A673 (cell line): ENCODE results near the gene TAP1. TPM values are rescaled to one million over a fixed set of nuclear protein-coding genes. Genes with fewer than 3 reads are reported as not detected.

Experiments used
- BruUV-seq: library from RNA; stranded (reverse); fragments of 400-500 nt; replicated peaks from 2 replicates; lab custom pipeline; 2021; lab: Mats Ljungman, UMichigan
- CTCF ChIA-PET: fragments of 300-600 bp; sonication (Branson Sonifier 250); formaldehyde crosslinking; loops from one replicate; lab custom pipeline; 2022; ENCODE audit warnings: antibody characterized with exemption; lab: Charles Lee
- POLR2A ChIA-PET: fragments of 300-600 bp; sonication (Branson Sonifier 250); formaldehyde crosslinking; loops from one replicate; lab custom pipeline; 2022; ENCODE audit warnings: antibody characterized with exemption; ENCODE audit not compliant: low non-redundant PET; lab: Charles Lee
- DNase-seq: peaks from one replicate; pipeline ENCODE4 v3.0.0-alpha.2; 2015; ENCODE audit warnings: low spot score
- H3K27ac ChIP-seq: fragments of 200-600 bp; sonication (generic); 2 replicates; pipeline ENCODE4 v1.5.1; 2016; ENCODE audit warnings: mixed run types, low read depth, mild to moderate bottlenecking, mixed read lengths, antibody characterized with exemption, low read length; ENCODE audit not compliant: poor library complexity, severe bottlenecking
- H3K27me3 ChIP-seq: fragments of 200-600 bp; sonication (generic); replicated peaks from 2 replicates; pipeline ENCODE4 v1.6.1; 2017; ENCODE audit warnings: mixed run types, low read depth, mild to moderate bottlenecking, mixed read lengths, antibody characterized with exemption, low read length; ENCODE audit not compliant: insufficient read depth, poor library complexity
- H3K36me3 ChIP-seq: fragments of 200-600 bp; sonication (generic); 2 replicates; pipeline ENCODE4 v1.6.1; 2016; ENCODE audit warnings: mixed run types, mild to moderate bottlenecking, mixed read lengths, antibody characterized with exemption, low read length; ENCODE audit not compliant: insufficient read depth, poor library complexity, severe bottlenecking
- H3K4me1 ChIP-seq: fragments of 200-600 bp; sonication (generic); 2 replicates; pipeline ENCODE4 v1.6.1; 2017; ENCODE audit warnings: mixed run types, mild to moderate bottlenecking, mixed read lengths, antibody characterized with exemption, low read length; ENCODE audit not compliant: insufficient read depth, poor library complexity, severe bottlenecking
- H3K4me3 ChIP-seq: fragments of 200-600 bp; sonication (generic); 2 replicates; pipeline ENCODE4 v1.5.1; 2016; ENCODE audit warnings: low read depth, mixed run types, mild to moderate bottlenecking, mixed read lengths, low read length; ENCODE audit not compliant: poor library complexity, severe bottlenecking
- H3K9me3 ChIP-seq: fragments of 200-600 bp; sonication (generic); 2 replicates; pipeline ENCODE4 v1.6.1; 2016; ENCODE audit warnings: mixed run types, low read depth, mild to moderate bottlenecking, mixed read lengths, antibody characterized with exemption, low read length; ENCODE audit not compliant: poor library complexity, severe bottlenecking
- EZH2 ChIP-seq: fragments of 200-600 bp; sonication (generic); IDR thresholded peaks from 2 replicates; pipeline ENCODE4 v1.6.1; 2017; ENCODE audit warnings: borderline replicate concordance, low read depth, mild to moderate bottlenecking, mixed read lengths, antibody characterized with exemption, low read length; ENCODE audit not compliant: poor library complexity, severe bottlenecking
- intact Hi-C: fragments of 100-400 bp; cut with micrococcal nuclease; formaldehyde crosslinking; loops from one replicate; pipeline ENCODE4 v1.10.0; 2022; ENCODE audit not compliant: unreplicated experiment
- total RNA-seq: library from RNA; stranded (reverse); gene quantifications from 2 replicates; pipeline ENCODE4 v1.2.3, GENCODE V29; 2021
- TF ChIP-seq, protein P1 (sequence below): fragments of 300-800, 200-600 bp; sonication (generic); conservative IDR thresholded peaks from 2 replicates; pipeline ENCODE4 v1.5.1; 2017; ENCODE audit warnings: low read depth, mild to moderate bottlenecking, antibody characterized with exemption, low read length, moderate library complexity, mixed read lengths

TAP1 gene
- total RNA-seq, 1 experiment from 2014 or later, result 12.3 TPM

DNA sequence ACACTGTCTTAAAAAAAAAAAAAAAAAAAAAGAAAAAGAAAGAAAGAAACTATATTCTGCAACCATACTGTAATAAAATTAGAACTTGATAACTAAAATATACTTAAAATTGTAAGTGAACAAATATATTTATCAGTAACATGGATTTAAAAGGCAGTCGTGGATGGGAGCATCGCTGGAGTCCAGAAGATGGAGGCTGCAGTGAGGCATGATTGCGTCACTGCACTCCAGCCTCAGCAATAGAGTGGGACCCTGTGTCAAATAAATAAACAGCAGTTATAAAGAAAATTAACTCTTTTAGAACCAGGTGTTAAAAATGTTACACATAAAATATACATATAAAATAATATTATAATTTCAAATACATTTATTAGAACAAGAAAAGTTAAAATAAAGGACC, 9.2 kb upstream of the TAP1 start:
- Histone ChIP-seq H3K9me3 (no peaks in the 10 kb centered on the region), H3K27ac (no peak overlapping the region), H3K36me3 (no peaks in the 10 kb centered on the region), H3K4me3 (no peak overlapping the region), H3K27me3 (peaks cover 27% of the 10 kb centered on the region), H3K4me1 (no peaks in the 10 kb centered on the region)
- no peak for DNase-seq
- BruUV-seq, result no TSS peak
- intact Hi-C loops, result loop anchor here (10.0 kb wide), 1 partner anchor 448 kb away; no protein-coding TSS in a partner anchor
- ChIA-PET POLR2A (no interaction called here), CTCF (no interaction called here)
- TF ChIP-seq, protein P1, sequence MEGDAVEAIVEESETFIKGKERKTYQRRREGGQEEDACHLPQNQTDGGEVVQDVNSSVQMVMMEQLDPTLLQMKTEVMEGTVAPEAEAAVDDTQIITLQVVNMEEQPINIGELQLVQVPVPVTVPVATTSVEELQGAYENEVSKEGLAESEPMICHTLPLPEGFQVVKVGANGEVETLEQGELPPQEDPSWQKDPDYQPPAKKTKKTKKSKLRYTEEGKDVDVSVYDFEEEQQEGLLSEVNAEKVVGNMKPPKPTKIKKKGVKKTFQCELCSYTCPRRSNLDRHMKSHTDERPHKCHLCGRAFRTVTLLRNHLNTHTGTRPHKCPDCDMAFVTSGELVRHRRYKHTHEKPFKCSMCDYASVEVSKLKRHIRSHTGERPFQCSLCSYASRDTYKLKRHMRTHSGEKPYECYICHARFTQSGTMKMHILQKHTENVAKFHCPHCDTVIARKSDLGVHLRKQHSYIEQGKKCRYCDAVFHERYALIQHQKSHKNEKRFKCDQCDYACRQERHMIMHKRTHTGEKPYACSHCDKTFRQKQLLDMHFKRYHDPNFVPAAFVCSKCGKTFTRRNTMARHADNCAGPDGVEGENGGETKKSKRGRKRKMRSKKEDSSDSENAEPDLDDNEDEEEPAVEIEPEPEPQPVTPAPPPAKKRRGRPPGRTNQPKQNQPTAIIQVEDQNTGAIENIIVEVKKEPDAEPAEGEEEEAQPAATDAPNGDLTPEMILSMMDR, result no peak
- TF ChIP-seq EZH2, result no peak

DNA sequence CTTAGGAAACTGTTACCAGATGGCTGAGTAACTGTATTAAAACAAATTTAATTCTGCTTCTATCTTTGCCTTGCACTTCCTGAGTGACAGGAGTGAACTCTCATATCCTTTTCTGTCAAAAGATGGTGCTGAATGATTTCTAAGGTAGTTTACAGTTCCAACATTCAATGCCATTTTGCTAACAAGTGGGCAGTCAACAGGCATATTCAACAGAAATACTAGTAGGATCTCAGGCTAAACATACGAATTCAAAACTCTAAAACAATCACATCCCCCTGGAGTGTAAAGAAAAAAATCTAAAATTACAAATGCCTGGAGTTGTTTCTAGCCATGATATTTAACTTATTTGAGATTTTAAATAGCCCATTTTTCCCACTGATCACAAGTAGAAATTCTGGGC, 7.2 kb upstream of the TAP1 start:
- H3K36me3 ChIP-seq, result no peaks in the 10 kb centered on the region
- DNase-seq, result no peak
- no peak overlapping the region for H3K27ac ChIP-seq
- BruUV-seq, result no TSS peak
- no peaks in the 10 kb centered on the region for H3K4me1 ChIP-seq
- no peaks in the 10 kb centered on the region for H3K9me3 ChIP-seq
- ChIA-PET CTCF (no interaction called here), POLR2A (no interaction called here)
- no peak for TF ChIP-seq EZH2
- TF ChIP-seq, protein P1, result no peak
- peaks cover 17% of the 10 kb centered on the region for H3K27me3 ChIP-seq
- intact Hi-C loops, result loop anchor here (10.0 kb wide), 1 partner anchor 446 kb away; no protein-coding TSS in a partner anchor
- H3K4me3 ChIP-seq, result no peak overlapping the region

DNA sequence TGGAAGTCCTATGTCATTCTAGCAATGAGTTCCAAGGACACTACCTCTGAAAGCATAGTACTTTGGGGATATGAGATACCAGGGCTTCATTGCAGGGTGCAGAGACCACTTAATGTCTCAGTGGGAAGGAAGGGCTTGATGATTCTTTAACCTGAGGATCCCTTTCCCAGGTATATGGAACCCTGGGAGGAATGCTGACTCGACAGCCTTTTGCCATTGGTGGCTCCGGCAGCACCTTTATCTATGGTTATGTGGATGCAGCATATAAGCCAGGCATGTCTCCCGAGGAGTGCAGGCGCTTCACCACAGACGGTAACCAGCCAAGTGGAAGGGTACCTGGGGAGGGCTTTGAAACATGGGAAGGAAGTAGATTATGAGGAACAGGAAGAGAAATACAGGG, 4.7 kb upstream of the TAP1 start:
- peaks cover 8% of the 10 kb centered on the region for H3K27me3 ChIP-seq
- no peaks in the 10 kb centered on the region for H3K9me3 ChIP-seq
- ChIA-PET CTCF (interaction anchor here (0.5 to 1.8 kb wide), 2 partner anchors 10 to 928 kb away, joined by 4 to 7 read pairs; no protein-coding TSS in a partner anchor), POLR2A (no interaction called here)
- intact Hi-C loops, result no loop called here
- H3K36me3 ChIP-seq, result no peaks in the 10 kb centered on the region
- BruUV-seq, result no TSS peak
- no peak overlapping the region for H3K4me3 ChIP-seq
- no peaks in the 10 kb centered on the region for H3K4me1 ChIP-seq
- no peak overlapping the region for H3K27ac ChIP-seq
- DNase-seq, result no peak
- TF ChIP-seq, protein P1, result no peak
- no peak for TF ChIP-seq EZH2
